Activated T-helper 2 cell treated with anti-CD3 and anti-CD28 coated beads, Interferon-gamma antibody, Interleukin-2, Interleukin-4, amounts not matched to agents 10 μg/mL and 5 μg/mL and 100 μg/mL, durations not matched to agents 14 hours and 24 hours and 36 hours (primary cell): ENCODE data around the gene NUP133. TPM values are rescaled to one million over a fixed set of nuclear protein-coding genes. Genes with fewer than 3 reads are reported as not detected.

ENCODE experiments used
- DNase-seq: peaks from one replicate; pipeline ENCODE4 v3.0.0; 2021; ENCODE audit warnings: low spot score
- H3K27ac Mint-ChIP-seq: one replicate; pipeline ENCODE4 v1.8.0; 2021; ENCODE audit warnings: mixed read lengths
- H3K27me3 Mint-ChIP-seq: one replicate; pipeline ENCODE4 v1.8.0; 2021; ENCODE audit warnings: low read depth, mixed read lengths
- H3K36me3 Mint-ChIP-seq: one replicate; pipeline ENCODE4 v1.8.0; 2021; ENCODE audit warnings: low read depth, mixed read lengths
- H3K4me1 Mint-ChIP-seq: one replicate; pipeline ENCODE4 v1.8.0; 2021; ENCODE audit warnings: low read depth, mixed read lengths
- H3K4me3 Mint-ChIP-seq: one replicate; pipeline ENCODE4 v1.8.0; 2021; ENCODE audit warnings: low read depth, mild to moderate bottlenecking, moderate library complexity, mixed read lengths
- H3K9me3 Mint-ChIP-seq: one replicate; pipeline ENCODE4 v1.8.0; 2021; ENCODE audit warnings: mixed read lengths
- intact Hi-C: fragments of 100-400 bp; cut with micrococcal nuclease; formaldehyde crosslinking; loops from one replicate; pipeline ENCODE4 v1.15.1; 2023
- total RNA-seq: library from RNA; stranded (reverse); gene quantifications from 2 replicates; pipeline ENCODE4 v1.2.3, GENCODE V29; 2022

NUP133 gene
- total RNA-seq, 1 donor from 2014 or later, result 50.1 TPM

- peaks cover 71% of the 10 kb centered on the region for H3K27me3 Mint-ChIP-seq
- no peak overlapping the region for H3K4me3 Mint-ChIP-seq
- H3K9me3 Mint-ChIP-seq, result no peaks in the 10 kb centered on the region
- no peak overlapping the region for H3K27ac Mint-ChIP-seq
- peaks cover 14% of the 10 kb centered on the region for H3K4me1 Mint-ChIP-seq
- no peak for DNase-seq
- intact Hi-C loops, result no loop called here
- H3K36me3 Mint-ChIP-seq, result peaks cover 21% of the 10 kb centered on the region
Measured at GRCh38 chr1:229434641-229435051, 73.5 kb downstream of the NUP133 start.

- peaks cover 17% of the 10 kb centered on the region for H3K36me3 Mint-ChIP-seq
- DNase-seq, result no peak
- H3K4me3 Mint-ChIP-seq, result no peak within 1 kb of the TSS
- H3K9me3 Mint-ChIP-seq, result no peaks in the 10 kb centered on the region
- intact Hi-C loops, result no loop called here
- H3K27me3 Mint-ChIP-seq, result peaks cover 73% of the 10 kb centered on the region
- no peak within 1 kb of the TSS for H3K27ac Mint-ChIP-seq
- H3K4me1 Mint-ChIP-seq, result peaks cover 14% of the 10 kb centered on the region
Measured at GRCh38 chr1:229434005-229434640, 74.0 kb downstream of the NUP133 start, which contains the start of gene ACTA1. Gene ACTA1, minus strand, starts transcription at chr1:229434094. Its CDS starts 979 bp downstream, at chr1:229433115.

GRCh38 chr1:229433364-229434004 lies 74.7 kb downstream of the NUP133 start:
- intact Hi-C loops, result no loop called here
- no peak for DNase-seq
- H3K27ac Mint-ChIP-seq, result no peak overlapping the region
- peaks cover 13% of the 10 kb centered on the region for H3K36me3 Mint-ChIP-seq
- no peak overlapping the region for H3K4me3 Mint-ChIP-seq
- H3K4me1 Mint-ChIP-seq, result peaks cover 14% of the 10 kb centered on the region
- H3K27me3 Mint-ChIP-seq, result peaks cover 75% of the 10 kb centered on the region
- H3K9me3 Mint-ChIP-seq, result no peaks in the 10 kb centered on the region

- H3K36me3 Mint-ChIP-seq, result peaks cover 8% of the 10 kb centered on the region
- DNase-seq, result no peak
- H3K9me3 Mint-ChIP-seq, result no peaks in the 10 kb centered on the region
- H3K4me3 Mint-ChIP-seq, result no peak overlapping the region
- intact Hi-C loops, result no loop called here
- peaks cover 11% of the 10 kb centered on the region for H3K4me1 Mint-ChIP-seq
- no peak overlapping the region for H3K27ac Mint-ChIP-seq
- peaks cover 77% of the 10 kb centered on the region for H3K27me3 Mint-ChIP-seq
Measured at GRCh38 chr1:229432905-229433304, 75.2 kb downstream of the NUP133 start.

- no peak overlapping the region for H3K4me3 Mint-ChIP-seq
- H3K9me3 Mint-ChIP-seq, result no peaks in the 10 kb centered on the region
- no peak for DNase-seq
- peaks cover 11% of the 10 kb centered on the region for H3K4me1 Mint-ChIP-seq
- intact Hi-C loops, result no loop called here
- H3K36me3 Mint-ChIP-seq, result peaks cover 5% of the 10 kb centered on the region
- H3K27ac Mint-ChIP-seq, result no peak overlapping the region
- peaks cover 76% of the 10 kb centered on the region for H3K27me3 Mint-ChIP-seq
Measured at GRCh38 chr1:229432116-229432461, 76.1 kb downstream of the NUP133 start.

- intact Hi-C loops, result no loop called here
- Mint-ChIP-seq H3K27me3 (peaks cover 76% of the 10 kb centered on the region), H3K27ac (no peak overlapping the region), H3K4me1 (peaks cover 11% of the 10 kb centered on the region), H3K9me3 (no peaks in the 10 kb centered on the region), H3K36me3 (peaks cover 5% of the 10 kb centered on the region), H3K4me3 (peak overlapping the region; percentile 47)
- DNase-seq, result no peak
Measured at GRCh38 chr1:229431284-229432115, 76.6 kb downstream of the NUP133 start.

GRCh38 chr1:229430761-229431283 lies 77.3 kb downstream of the NUP133 start:
- H3K27me3 Mint-ChIP-seq, result peaks cover 77% of the 10 kb centered on the region
- no peaks in the 10 kb centered on the region for H3K9me3 Mint-ChIP-seq
- H3K4me3 Mint-ChIP-seq, result peak overlapping the region; percentile 47
- peaks cover 5% of the 10 kb centered on the region for H3K36me3 Mint-ChIP-seq
- intact Hi-C loops, result no loop called here
- peaks cover 11% of the 10 kb centered on the region for H3K4me1 Mint-ChIP-seq
- peak; percentile 24 for DNase-seq
- H3K27ac Mint-ChIP-seq, result no peak overlapping the region

GRCh38 chr1:229428256-229428655 lies 79.9 kb downstream of the NUP133 start:
- intact Hi-C loops, result no loop called here
- Mint-ChIP-seq H3K27ac (no peak overlapping the region), H3K27me3 (peaks cover 74% of the 10 kb centered on the region), H3K4me3 (no peak overlapping the region), H3K9me3 (peaks cover 5% of the 10 kb centered on the region), H3K36me3 (peaks cover 7% of the 10 kb centered on the region), H3K4me1 (peaks cover 10% of the 10 kb centered on the region)
- no peak for DNase-seq

GRCh38 chr1:229427572-229427971 lies 80.6 kb downstream of the NUP133 start:
- Mint-ChIP-seq H3K9me3 (peaks cover 9% of the 10 kb centered on the region), H3K4me1 (peaks cover 9% of the 10 kb centered on the region), H3K27me3 (peaks cover 74% of the 10 kb centered on the region), H3K36me3 (peaks cover 7% of the 10 kb centered on the region), H3K4me3 (no peak overlapping the region), H3K27ac (no peak overlapping the region)
- intact Hi-C loops, result no loop called here
- no peak for DNase-seq

- H3K4me1 Mint-ChIP-seq, result no peaks in the 10 kb centered on the region
- no peak overlapping the region for H3K4me3 Mint-ChIP-seq
- no peak overlapping the region for H3K27ac Mint-ChIP-seq
- intact Hi-C loops, result no loop called here
- no peak for DNase-seq
- peaks cover 9% of the 10 kb centered on the region for H3K9me3 Mint-ChIP-seq
- H3K36me3 Mint-ChIP-seq, result peaks cover 2% of the 10 kb centered on the region
- H3K27me3 Mint-ChIP-seq, result peaks cover 57% of the 10 kb centered on the region
Measured at GRCh38 chr1:229425564-229426159, 82.5 kb downstream of the NUP133 start.

GRCh38 chr1:229420765-229421164 lies 87.4 kb downstream of the NUP133 start:
- peaks cover 2% of the 10 kb centered on the region for H3K36me3 Mint-ChIP-seq
- peaks cover 36% of the 10 kb centered on the region for H3K27me3 Mint-ChIP-seq
- DNase-seq, result no peak
- no peak overlapping the region for H3K4me3 Mint-ChIP-seq
- intact Hi-C loops, result no loop called here
- H3K27ac Mint-ChIP-seq, result no peak overlapping the region
- peaks cover 9% of the 10 kb centered on the region for H3K9me3 Mint-ChIP-seq
- no peaks in the 10 kb centered on the region for H3K4me1 Mint-ChIP-seq

- intact Hi-C loops, result no loop called here
- Mint-ChIP-seq H3K36me3 (peaks cover 2% of the 10 kb centered on the region), H3K4me1 (no peaks in the 10 kb centered on the region), H3K4me3 (no peak overlapping the region), H3K9me3 (peaks cover 9% of the 10 kb centered on the region), H3K27me3 (peaks cover 32% of the 10 kb centered on the region), H3K27ac (no peak overlapping the region)
- DNase-seq, result no peak
Measured at GRCh38 chr1:229420224-229420623, 87.9 kb downstream of the NUP133 start.
